SU-DHL-6 (cell line): Measurements from ENCODE around the gene FRMPD4.

Experiments used
- H2AFZ ChIP-seq: fragments of 200-600 bp; sonication (generic); 2 replicates; pipeline ENCODE4 v1.6.1; 2014; ENCODE audit warnings: low read depth, mild to moderate bottlenecking, moderate library complexity, mixed read lengths, antibody characterized with exemption, low read length; ENCODE audit not compliant: severe bottlenecking
- H3F3A ChIP-seq: fragments of 200-600 bp; shearing (Covaris generic); 2 replicates; pipeline ENCODE4 v1.6.0; 2016; ENCODE audit warnings: antibody characterized with exemption, mild to moderate bottlenecking; ENCODE audit not compliant: insufficient read depth
- H3K27ac ChIP-seq: fragments of 200-600 bp; sonication (generic); 2 replicates; pipeline ENCODE4 v1.5.1; 2016; ENCODE audit warnings: low read depth, mild to moderate bottlenecking, low read length, moderate library complexity, mixed read lengths
- H3K27me3 ChIP-seq: fragments of 200-600 bp; sonication (generic), shearing (Covaris generic); 2 replicates; pipeline ENCODE4 v1.6.0; 2014; ENCODE audit warnings: mild to moderate bottlenecking, low read length
- H3K36me3 ChIP-seq: fragments of 200-600 bp; sonication (generic); 2 replicates; pipeline ENCODE4 v1.6.1; 2014; ENCODE audit warnings: mild to moderate bottlenecking, low read length, mixed read lengths
- H3K4me2 ChIP-seq: fragments of 300-600, 200-600 bp; shearing (Covaris generic), sonication (generic); 2 replicates; pipeline ENCODE4 v1.6.0; 2014; ENCODE audit warnings: low read length, low read depth, mild to moderate bottlenecking; ENCODE audit not compliant: poor library complexity, severe bottlenecking
- H3K4me3 ChIP-seq: fragments of 200-600 bp; sonication (generic); 2 replicates; pipeline ENCODE4 v1.5.1; 2014; ENCODE audit warnings: antibody characterized with exemption, low read length, mild to moderate bottlenecking, mixed read lengths; ENCODE audit not compliant: insufficient read depth, poor library complexity, severe bottlenecking
- H3K79me2 ChIP-seq: fragments of 200-600 bp; sonication (generic); 2 replicates; pipeline ENCODE4 v1.6.1; 2014; ENCODE audit warnings: mild to moderate bottlenecking, low read length, moderate library complexity; ENCODE audit not compliant: insufficient read depth
- H3K9ac ChIP-seq: fragments of 200-600 bp; sonication (generic); 2 replicates; pipeline ENCODE4 v1.7.0; 2014; ENCODE audit warnings: mild to moderate bottlenecking, low read length
- H3K9me2 ChIP-seq: fragments of 200-600 bp; sonication (generic); replicated peaks from 2 replicates; pipeline ENCODE4 v1.6.1; 2014; ENCODE audit warnings: low read length; ENCODE audit not compliant: insufficient read depth
- H3K9me3 ChIP-seq: fragments of 200-600 bp; sonication (generic); 2 replicates; pipeline ENCODE4 v1.6.1; 2014; ENCODE audit warnings: low read length, mixed read lengths; ENCODE audit not compliant: insufficient read depth
- H4K20me1 ChIP-seq: fragments of 200-600 bp; sonication (generic); 2 replicates; pipeline ENCODE4 v1.6.1; 2014; ENCODE audit warnings: low read depth, mild to moderate bottlenecking, antibody characterized with exemption, low read length, moderate library complexity, mixed read lengths
- CTCF ChIP-seq: fragments of 200-600 bp; sonication (generic); IDR thresholded peaks from one replicate; pipeline ENCODE4 v1.5.1; 2017; ENCODE audit warnings: antibody characterized with exemption, mild to moderate bottlenecking, low read length, moderate library complexity; ENCODE audit not compliant: insufficient read depth, poor library complexity, severe bottlenecking
- EZH2phosphoT487 ChIP-seq: fragments of 200-600 bp; sonication (generic), shearing (Covaris generic); conservative IDR thresholded peaks from 2 replicates; pipeline ENCODE4 v1.6.1; 2018; ENCODE audit warnings: mild to moderate bottlenecking, antibody characterized with exemption, low read length, moderate library complexity, mixed read lengths

Gene FRMPD4

GRCh38 chrX:12239356-12240082, 101.2 kb downstream of the FRMPD4 start:
- Histone ChIP-seq H3K4me2 (no peak overlapping the region), H3F3A (no peaks in the 10 kb centered on the region)

GRCh38 chrX:12240491-12240890, 102.2 kb downstream of the FRMPD4 start:
- Histone ChIP-seq H3K36me3 (no peaks in the 10 kb centered on the region), H3K27me3 (no peaks in the 10 kb centered on the region), H3K9ac (no peak overlapping the region), H3K4me3 (no peak overlapping the region), H3K9me2 (no peaks in the 10 kb centered on the region), H2AFZ (no peak overlapping the region), H3K9me3 (no peaks in the 10 kb centered on the region), H3K27ac (no peak overlapping the region), H3F3A (no peaks in the 10 kb centered on the region), H3K4me2 (no peak overlapping the region), H3K79me2 (no peaks in the 10 kb centered on the region), H4K20me1 (no peaks in the 10 kb centered on the region)
- TF ChIP-seq EZH2phosphoT487 (no peak), CTCF (no peak)

More at GRCh38 chrX:12239356-12240082, 101.2 kb downstream of the FRMPD4 start:
- Histone ChIP-seq H2AFZ (no peak overlapping the region), H4K20me1 (no peaks in the 10 kb centered on the region), H3K27me3 (no peaks in the 10 kb centered on the region), H3K9me2 (no peaks in the 10 kb centered on the region), H3K9me3 (no peaks in the 10 kb centered on the region), H3K27ac (no peak overlapping the region), H3K9ac (no peak overlapping the region), H3K79me2 (no peaks in the 10 kb centered on the region), H3K4me3 (no peak overlapping the region), H3K36me3 (no peaks in the 10 kb centered on the region)
- TF ChIP-seq EZH2phosphoT487 (no peak), CTCF (no peak)

- H3K36me3 ChIP-seq, result no peaks in the 10 kb centered on the region
- H3K9me3 ChIP-seq, result no peaks in the 10 kb centered on the region
- H3K27ac ChIP-seq, result no peak overlapping the region
- no peaks in the 10 kb centered on the region for H3K27me3 ChIP-seq
- H3K9me2 ChIP-seq, result no peaks in the 10 kb centered on the region
- no peak overlapping the region for H3K4me2 ChIP-seq
- H3K4me3 ChIP-seq, result no peak overlapping the region
- no peak for TF ChIP-seq CTCF
- no peak for TF ChIP-seq EZH2phosphoT487
- H3K9ac ChIP-seq, result no peak overlapping the region
- H4K20me1 ChIP-seq, result no peaks in the 10 kb centered on the region
- H3K79me2 ChIP-seq, result no peaks in the 10 kb centered on the region
- H3F3A ChIP-seq, result no peaks in the 10 kb centered on the region
- H2AFZ ChIP-seq, result no peak overlapping the region
Observed at GRCh38 chrX:12241026-12241425, 102.8 kb downstream of the FRMPD4 start.
